ENCODE results near the gene GSTCD. TPM values are rescaled to one million over a fixed set of nuclear protein-coding genes. Genes with fewer than 3 reads are reported as not detected.

GSTCD gene
- total and polyA plus RNA-seq, 2 of the 4 experiments (the other 2 are of a cell fraction) = 5.2 to 20.3 TPM

DNA sequence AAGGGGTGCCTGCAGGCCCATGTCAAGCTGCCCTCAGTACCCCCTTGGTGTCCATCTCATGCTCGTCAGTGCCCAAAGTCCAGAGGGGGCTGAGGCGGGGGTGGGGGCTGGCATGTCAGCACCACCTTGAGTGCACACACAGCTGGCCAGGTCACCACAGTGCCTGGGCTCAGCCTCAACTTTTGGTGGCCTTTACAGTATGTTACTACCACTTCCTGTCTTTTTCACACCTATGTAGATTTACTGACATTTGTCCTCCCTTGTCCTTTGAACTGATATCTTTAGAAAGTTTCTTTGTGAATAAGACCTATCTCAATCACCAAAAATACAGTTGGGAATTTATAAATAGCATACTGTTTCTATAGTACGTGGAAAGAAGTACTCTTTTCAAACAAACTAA lies 128.0 kb downstream of the GSTCD start:
- H3K14ac ChIP-seq (replicated peaks; ENCODE audit: low read depth, low read length) = no peak overlapping the region
- no peak overlapping the region for H2BK5ac ChIP-seq (ENCODE audit: low read depth, low read length, poor library complexity, severe bottlenecking)
- H3K27ac ChIP-seq (ENCODE audit: insufficient read depth, low read length) = no peak overlapping the region
- no peak overlapping the region for H2AK5ac ChIP-seq (ENCODE audit: low read depth, low read length)
- no peak overlapping the region for H3K56ac ChIP-seq (ENCODE audit: extremely low read depth, insufficient read depth, low read length)
- no peak overlapping the region for H2AK9ac ChIP-seq (replicated peaks; ENCODE audit: low read depth, low read length, poor library complexity)
- H3K9me1 ChIP-seq (ENCODE audit: insufficient read depth, low read length) = no peaks in the 10 kb centered on the region; the same call in 1 of the 2 replicates
- no peaks in the 10 kb centered on the region for H3K4me1 ChIP-seq (ENCODE audit: control insufficient read depth, insufficient read depth, low read length)
- no peak overlapping the region for H3K18ac ChIP-seq (ENCODE audit: low read depth, low read length)
- H3K23ac ChIP-seq (ENCODE audit: low read depth, low read length) = no peak overlapping the region
- H2BK15ac ChIP-seq (ENCODE audit: low read depth, low read length) = no peak overlapping the region
- WGBS, 2 experiments (ENCODE audit: extremely low coverage in 2 of 2, insufficient read length in 1 of 2) = no CpG with 5 or more reads among the region's 3 CpGs
- in situ Hi-C loops (cut with MboI; ENCODE audit: low sequenced_read_pairs) (no loop called here), intact Hi-C loops (cut with micrococcal nuclease) (no loop called here), dilution Hi-C loops (cut with HindIII; ENCODE audit: low sequenced_read_pairs, unreplicated experiment) (no loop called here)
- H3K79me1 ChIP-seq (ENCODE audit: low read depth in 1 of 2, low read length in 2 of 2) = no peaks in the 10 kb centered on the region
- H2BK120ac ChIP-seq (ENCODE audit: low read depth, low read length) = no peak overlapping the region
- ChIA-PET POLR2A (ENCODE audit: unreplicated experiment) (interaction anchor here (0.6 kb wide), 1 partner anchor 367 kb away, joined by 3 read pairs; no protein-coding TSS in a partner anchor), CTCF (no interaction called here)
- BruUV-seq (replicated peaks) = no TSS peak
- no peak overlapping the region for H4K8ac ChIP-seq (ENCODE audit: low read depth in 2 of 2, low read length in 2 of 2)
- no peak overlapping the region for H2BK20ac ChIP-seq (ENCODE audit: low read depth, low read length)
- no peak overlapping the region for H3K4ac ChIP-seq (ENCODE audit: low read depth, low read length)
- H3K9ac ChIP-seq (ENCODE audit: low read depth, low read length) = no peak overlapping the region
- H3K27me3 ChIP-seq (ENCODE audit: control insufficient read depth, insufficient read depth, low read length) = no peaks in the 10 kb centered on the region
- H2AFZ ChIP-seq (replicated peaks; ENCODE audit: low read length, poor library complexity) = no peak overlapping the region
- H4K5ac ChIP-seq (ENCODE audit: low read depth, low read length) = no peak overlapping the region
- H3K9me3 ChIP-seq (ENCODE audit: control insufficient read depth, insufficient read depth, low read length) = no peaks in the 10 kb centered on the region
- no peaks in the 10 kb centered on the region for H3K36me3 ChIP-seq (ENCODE audit: control insufficient read depth, insufficient read depth, low read length)
- H4K91ac ChIP-seq (ENCODE audit: insufficient read depth, low read depth, low read length) = no peak overlapping the region
- no peak for DNase-seq
- no peaks in the 10 kb centered on the region for H4K20me1 ChIP-seq (ENCODE audit: insufficient read depth, low read length)
- TF ChIP-seq RAD21 (IDR thresholded peaks at IDR 0.05; ENCODE audit: low read length) (no peak), CEBPB (IDR thresholded peaks at IDR 0.05; ENCODE audit: low read depth, low read length) (no peak), RCOR1 (IDR thresholded peaks at IDR 0.05; ENCODE audit: insufficient replicate concordance, low read length) (no peak), MXI1 (IDR thresholded peaks at IDR 0.05; ENCODE audit: borderline replicate concordance, low read depth, low read length) (no peak), NFE2L2 (IDR thresholded peaks at IDR 0.05; ENCODE audit: low read depth, low read length) (no peak), MAFK (IDR thresholded peaks at IDR 0.05; ENCODE audit: low read depth, low read length) (no peak), POLR2A (IDR thresholded peaks at IDR 0.05; ENCODE audit: low read depth, low read length) (no peak), CHD1 (IDR thresholded peaks at IDR 0.05; ENCODE audit: low read depth, low read length) (no peak), MAZ (IDR thresholded peaks at IDR 0.05; ENCODE audit: borderline replicate concordance, low read depth, low read length) (no peak), RFX5 (IDR thresholded peaks at IDR 0.05; ENCODE audit: low read depth, low read length) (no peak), FOS (IDR thresholded peaks at IDR 0.05; ENCODE audit: low read depth, low read length) (no peak), BHLHE40 (IDR thresholded peaks at IDR 0.05; ENCODE audit: low read depth, low read length) (no peak), SMC3 (IDR thresholded peaks at IDR 0.05; ENCODE audit: low read depth, low read length) (no peak)
- TF ChIP-seq, protein P1, sequence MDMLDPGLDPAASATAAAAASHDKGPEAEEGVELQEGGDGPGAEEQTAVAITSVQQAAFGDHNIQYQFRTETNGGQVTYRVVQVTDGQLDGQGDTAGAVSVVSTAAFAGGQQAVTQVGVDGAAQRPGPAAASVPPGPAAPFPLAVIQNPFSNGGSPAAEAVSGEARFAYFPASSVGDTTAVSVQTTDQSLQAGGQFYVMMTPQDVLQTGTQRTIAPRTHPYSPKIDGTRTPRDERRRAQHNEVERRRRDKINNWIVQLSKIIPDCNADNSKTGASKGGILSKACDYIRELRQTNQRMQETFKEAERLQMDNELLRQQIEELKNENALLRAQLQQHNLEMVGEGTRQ (IDR thresholded peaks at IDR 0.05; ENCODE audit: low read depth, low read length) = no peak
- TF ChIP-seq, protein P2, sequence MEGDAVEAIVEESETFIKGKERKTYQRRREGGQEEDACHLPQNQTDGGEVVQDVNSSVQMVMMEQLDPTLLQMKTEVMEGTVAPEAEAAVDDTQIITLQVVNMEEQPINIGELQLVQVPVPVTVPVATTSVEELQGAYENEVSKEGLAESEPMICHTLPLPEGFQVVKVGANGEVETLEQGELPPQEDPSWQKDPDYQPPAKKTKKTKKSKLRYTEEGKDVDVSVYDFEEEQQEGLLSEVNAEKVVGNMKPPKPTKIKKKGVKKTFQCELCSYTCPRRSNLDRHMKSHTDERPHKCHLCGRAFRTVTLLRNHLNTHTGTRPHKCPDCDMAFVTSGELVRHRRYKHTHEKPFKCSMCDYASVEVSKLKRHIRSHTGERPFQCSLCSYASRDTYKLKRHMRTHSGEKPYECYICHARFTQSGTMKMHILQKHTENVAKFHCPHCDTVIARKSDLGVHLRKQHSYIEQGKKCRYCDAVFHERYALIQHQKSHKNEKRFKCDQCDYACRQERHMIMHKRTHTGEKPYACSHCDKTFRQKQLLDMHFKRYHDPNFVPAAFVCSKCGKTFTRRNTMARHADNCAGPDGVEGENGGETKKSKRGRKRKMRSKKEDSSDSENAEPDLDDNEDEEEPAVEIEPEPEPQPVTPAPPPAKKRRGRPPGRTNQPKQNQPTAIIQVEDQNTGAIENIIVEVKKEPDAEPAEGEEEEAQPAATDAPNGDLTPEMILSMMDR (conservative IDR thresholded peaks at IDR 0.05; ENCODE audit: low read depth, low read length) = no peak
- TF ChIP-seq, protein P3, sequence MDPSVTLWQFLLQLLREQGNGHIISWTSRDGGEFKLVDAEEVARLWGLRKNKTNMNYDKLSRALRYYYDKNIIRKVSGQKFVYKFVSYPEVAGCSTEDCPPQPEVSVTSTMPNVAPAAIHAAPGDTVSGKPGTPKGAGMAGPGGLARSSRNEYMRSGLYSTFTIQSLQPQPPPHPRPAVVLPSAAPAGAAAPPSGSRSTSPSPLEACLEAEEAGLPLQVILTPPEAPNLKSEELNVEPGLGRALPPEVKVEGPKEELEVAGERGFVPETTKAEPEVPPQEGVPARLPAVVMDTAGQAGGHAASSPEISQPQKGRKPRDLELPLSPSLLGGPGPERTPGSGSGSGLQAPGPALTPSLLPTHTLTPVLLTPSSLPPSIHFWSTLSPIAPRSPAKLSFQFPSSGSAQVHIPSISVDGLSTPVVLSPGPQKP (IDR thresholded peaks at IDR 0.05; ENCODE audit: borderline replicate concordance, low read depth, low read length) = no peak
- no peak overlapping the region for H3K4me2 ChIP-seq (ENCODE audit: low read depth, low read length)
- no peak for ATAC-seq (ENCODE audit: low read depth)
- H3K4me3 ChIP-seq (ENCODE audit: insufficient read depth, low read depth, low read length) = no peak overlapping the region

Measured in IMR-90 (cell line).